GM06990 (cell line): ENCODE data around the gene ROBO1.

Experiments used
- DNase-seq: peaks from one replicate; pipeline ENCODE4 v3.0.0-alpha.2; 2011; ENCODE audit not compliant: insufficient read length; ENCODE audit errors: extremely low read depth
- H3K27me3 ChIP-seq: replicated peaks from 2 replicates; pipeline ENCODE4 v1.6.0; 2011; ENCODE audit warnings: low read length; ENCODE audit not compliant: control insufficient read depth, insufficient read depth
- H3K36me3 ChIP-seq: 2 replicates; pipeline ENCODE4 v1.5.1; 2011; ENCODE audit warnings: low read length; ENCODE audit not compliant: control insufficient read depth, insufficient read depth
- H3K4me3 ChIP-seq: replicated peaks from 2 replicates; pipeline ENCODE4 v1.5.1; 2011; ENCODE audit warnings: low read depth, mild to moderate bottlenecking, control low read depth, low read length
- TF ChIP-seq, protein P1 (sequence below): IDR thresholded peaks from 2 replicates; pipeline ENCODE4 v1.5.1; 2011; ENCODE audit warnings: low read length, control low read depth, mild to moderate bottlenecking, inconsistent platforms; ENCODE audit not compliant: insufficient read depth, poor library complexity, severe bottlenecking

Gene ROBO1

DNA sequence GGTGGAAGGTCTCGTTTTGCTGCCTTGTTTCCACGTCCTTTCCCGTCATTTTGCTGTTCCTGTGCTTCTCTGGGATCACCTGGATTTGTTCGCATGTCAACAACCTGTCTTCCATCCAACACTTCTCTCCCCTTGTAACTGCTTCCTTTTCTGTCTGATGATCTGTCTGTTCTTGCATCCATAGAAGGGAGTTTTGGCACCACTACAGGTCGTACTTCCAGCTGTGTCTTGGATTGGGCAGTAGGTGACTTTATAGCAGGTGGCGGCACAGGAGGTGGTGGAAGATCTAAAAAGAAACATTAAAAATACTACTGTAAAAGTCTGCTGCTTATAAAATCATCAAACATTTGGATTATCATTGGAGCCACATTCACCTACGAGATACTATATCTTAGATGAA lies 1161.0 kb downstream of the ROBO1 start:
- TF ChIP-seq, protein P1, sequence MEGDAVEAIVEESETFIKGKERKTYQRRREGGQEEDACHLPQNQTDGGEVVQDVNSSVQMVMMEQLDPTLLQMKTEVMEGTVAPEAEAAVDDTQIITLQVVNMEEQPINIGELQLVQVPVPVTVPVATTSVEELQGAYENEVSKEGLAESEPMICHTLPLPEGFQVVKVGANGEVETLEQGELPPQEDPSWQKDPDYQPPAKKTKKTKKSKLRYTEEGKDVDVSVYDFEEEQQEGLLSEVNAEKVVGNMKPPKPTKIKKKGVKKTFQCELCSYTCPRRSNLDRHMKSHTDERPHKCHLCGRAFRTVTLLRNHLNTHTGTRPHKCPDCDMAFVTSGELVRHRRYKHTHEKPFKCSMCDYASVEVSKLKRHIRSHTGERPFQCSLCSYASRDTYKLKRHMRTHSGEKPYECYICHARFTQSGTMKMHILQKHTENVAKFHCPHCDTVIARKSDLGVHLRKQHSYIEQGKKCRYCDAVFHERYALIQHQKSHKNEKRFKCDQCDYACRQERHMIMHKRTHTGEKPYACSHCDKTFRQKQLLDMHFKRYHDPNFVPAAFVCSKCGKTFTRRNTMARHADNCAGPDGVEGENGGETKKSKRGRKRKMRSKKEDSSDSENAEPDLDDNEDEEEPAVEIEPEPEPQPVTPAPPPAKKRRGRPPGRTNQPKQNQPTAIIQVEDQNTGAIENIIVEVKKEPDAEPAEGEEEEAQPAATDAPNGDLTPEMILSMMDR, result no peak
- Histone ChIP-seq H3K36me3 (no peaks in the 10 kb centered on the region; the same call in none of the 2 replicates), H3K27me3 (no peaks in the 10 kb centered on the region), H3K4me3 (no peak overlapping the region)
- no peak for DNase-seq

DNA sequence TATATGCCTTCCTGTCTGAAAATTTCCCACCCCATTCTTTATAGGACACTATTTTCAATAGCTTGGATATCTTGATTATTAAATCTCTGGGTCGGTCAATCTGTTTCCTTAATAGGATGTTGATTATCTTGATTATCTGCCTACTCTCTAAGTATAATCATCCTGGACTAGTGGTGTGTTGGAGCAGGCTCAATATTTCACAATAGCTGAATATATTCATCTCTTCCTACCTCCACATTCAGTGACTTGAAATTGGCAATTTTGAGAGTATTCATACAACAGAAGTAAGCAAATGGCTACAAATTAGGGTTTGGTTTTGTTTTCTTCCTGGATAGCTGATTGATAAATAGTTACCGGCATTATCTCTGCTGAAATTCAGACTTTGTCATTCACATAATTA lies 1162.6 kb downstream of the ROBO1 start:
- H3K4me3 ChIP-seq, result no peak overlapping the region
- H3K27me3 ChIP-seq, result no peaks in the 10 kb centered on the region
- H3K36me3 ChIP-seq, result no peaks in the 10 kb centered on the region; the same call in none of the 2 replicates
- no peak for DNase-seq
- TF ChIP-seq, protein P1, result no peak

DNA sequence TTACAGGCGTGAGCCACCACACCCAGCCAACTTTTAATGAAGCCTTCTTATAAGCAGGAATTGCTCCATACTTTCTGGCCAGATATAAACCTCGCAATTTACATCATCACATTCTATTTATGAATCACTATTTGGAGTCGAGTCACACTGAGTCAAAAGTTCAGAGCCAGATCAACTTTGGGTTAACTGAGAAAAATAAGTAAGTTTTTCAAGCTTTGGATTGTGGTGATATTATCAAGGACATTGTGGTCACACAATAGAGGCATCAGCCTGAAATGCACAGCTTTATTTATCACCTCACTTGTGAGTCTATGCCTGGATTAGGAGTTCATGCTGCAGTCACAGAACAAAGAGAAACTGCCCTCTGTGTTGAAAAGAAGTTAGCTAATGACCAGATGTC lies 1163.5 kb downstream of the ROBO1 start:
- TF ChIP-seq, protein P1, result no peak
- DNase-seq, result no peak
- Histone ChIP-seq H3K36me3 (no peaks in the 10 kb centered on the region; the same call in none of the 2 replicates), H3K27me3 (no peaks in the 10 kb centered on the region), H3K4me3 (no peak overlapping the region)

DNA sequence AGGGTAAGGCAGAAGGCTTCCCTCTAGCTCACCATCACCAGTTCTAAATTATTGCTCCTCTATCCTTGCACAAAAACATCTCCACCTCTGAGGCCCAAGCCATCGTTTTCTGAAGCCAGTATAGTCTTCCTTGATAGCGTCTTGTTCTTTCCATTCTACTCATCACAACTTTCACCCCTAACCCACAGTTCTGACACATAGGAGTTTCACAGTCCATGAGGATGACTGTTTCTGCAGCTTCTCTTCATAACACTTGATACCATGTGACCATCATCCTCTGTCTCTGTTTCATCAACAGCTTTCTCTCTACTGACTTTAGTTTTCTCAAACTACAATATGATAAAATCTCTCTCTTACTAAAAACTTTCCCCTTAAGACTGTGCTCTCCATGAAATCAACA lies 1166.5 kb downstream of the ROBO1 start:
- no peaks in the 10 kb centered on the region; the same call in 1 of the 2 replicates for H3K36me3 ChIP-seq

DNA sequence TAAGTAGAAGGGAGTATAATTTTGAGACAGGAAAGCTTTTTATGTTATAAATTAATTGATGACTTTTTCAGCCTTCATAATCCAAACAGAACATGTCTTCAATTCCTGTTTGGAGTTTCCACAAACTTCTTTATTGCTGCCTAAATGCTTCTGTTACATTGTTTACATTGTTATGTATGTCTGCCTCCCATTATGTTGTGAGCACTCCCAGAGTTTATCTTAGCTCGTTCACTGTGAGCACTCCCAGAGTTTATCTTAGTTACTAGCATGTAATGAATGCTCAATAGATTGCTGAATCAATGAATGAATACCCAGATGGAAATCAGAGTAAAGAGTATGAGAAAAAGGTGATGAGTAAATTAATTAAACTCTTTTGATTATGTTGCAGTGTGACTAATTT lies 1178.0 kb downstream of the ROBO1 start:
- Histone ChIP-seq H3K4me3 (no peak overlapping the region), H3K36me3 (no peaks in the 10 kb centered on the region), H3K27me3 (no peaks in the 10 kb centered on the region)
- no peak for DNase-seq
- TF ChIP-seq, protein P1, result no peak

More for the DNA sequence above, 1166.5 kb downstream of the ROBO1 start:
- no peak for DNase-seq
- no peak overlapping the region for H3K4me3 ChIP-seq
- TF ChIP-seq, protein P1, result no peak
- no peaks in the 10 kb centered on the region for H3K27me3 ChIP-seq
